Transverse colon (tissue), 4 donors: ENCODE results near the gene MPP2. TPM values are rescaled to one million over a fixed set of nuclear protein-coding genes. Genes with fewer than 3 reads are reported as not detected.
"Not testable (repeated sequence)": the region's sequence is repeated elsewhere in the genome, so short reads cannot be mapped to it uniquely, and the experiment has no call there.

Experiments used
- DNase-seq: peaks from one replicate; pipeline ENCODE4 v3.0.0-alpha.2; 2019
- H3K27ac ChIP-seq, 4 donors: fragments of 200-600 bp; sonication (generic); 2 replicates each; pipeline ENCODE4 v1.5.1; 2016 to 2018; ENCODE audit warnings: inconsistent platforms in 4 of 4
- H3K27me3 ChIP-seq: fragments of 200-600 bp; sonication (generic); 2 replicates; pipeline ENCODE4 v1.5.1; 2017; ENCODE audit warnings: inconsistent platforms
- H3K36me3 ChIP-seq, 4 donors: fragments of 200-600 bp; sonication (generic); 2 replicates each; pipeline ENCODE4 v1.5.1; 2017 to 2019; ENCODE audit warnings: inconsistent platforms in 4 of 4
- H3K4me1 ChIP-seq, 4 donors: fragments of 200-600 bp; sonication (generic); 2 replicates each; pipeline ENCODE4 v1.5.1; 2017 to 2020; ENCODE audit warnings: inconsistent platforms in 4 of 4
- H3K4me3 ChIP-seq, 4 donors: fragments of 200-600 bp; sonication (generic); 1 replicate in 1 of 4; 2 replicates in 3 of 4; pipeline versions ENCODE4 v1.5.1 to v1.6.1; 2017 to 2019; ENCODE audit warnings: inconsistent platforms in 4 of 4
- H3K9me3 ChIP-seq, 2 donors: fragments of 200-600 bp; sonication (generic); 2 replicates each; pipeline ENCODE4 v1.5.1; 2017 to 2019; ENCODE audit warnings: inconsistent platforms in 2 of 2
- CTCF ChIP-seq, 5 experiments: fragments of 200-600 bp in 3 of 5; fragments of 450-650 bp in 2 of 5; sonication (generic) in 3 of 5; IDR thresholded peaks; 1 replicate in 2 of 5; 2 replicates in 3 of 5; pipeline ENCODE4 v1.5.1; 2016 to 2017; ENCODE audit warnings: antibody characterized with exemption in 5 of 5, inconsistent platforms in 3 of 5, mild to moderate bottlenecking in 2 of 5, moderate library complexity in 1 of 5
- EP300 ChIP-seq: sonication (generic); formaldehyde crosslinking; IDR thresholded peaks from one replicate; pipeline ENCODE4 v1.6.1; 2017; ENCODE audit warnings: antibody characterized with exemption, low read depth
- POLR2A ChIP-seq: fragments of 450-650 bp; IDR thresholded peaks from one replicate; pipeline ENCODE4 v1.6.1; 2016; ENCODE audit warnings: antibody characterized with exemption, mild to moderate bottlenecking, moderate library complexity
- POLR2AphosphoS5 ChIP-seq, 3 donors: sonication (generic); formaldehyde crosslinking; IDR thresholded peaks; one replicate each; pipeline ENCODE4 v1.6.1; 2016; ENCODE audit warnings: antibody characterized with exemption in 3 of 3
- WGBS, 2 donors: methylation state at CpG; one replicate each; pipeline ENCODE4 v1.1.5; 2018; ENCODE audit warnings: low coverage in 1 of 2; 5-methylcytosine and 5-hydroxymethylcytosine counted together
- in situ Hi-C, 4 donors: fragments of 200-750 bp; cut with MboI; loops; one replicate each; pipeline versions ENCODE4 v1.15.0 to v1.15.1; 2017; ENCODE audit warnings: low sequenced_read_pairs in 3 of 4, low pct_ligation_motif_present in 1 of 4, low pct_unique_long_range_greater_than_20kb in 1 of 4
- intact Hi-C: fragments of 100-400 bp; cut with DNase I; formaldehyde crosslinking; loops from one replicate; pipeline ENCODE4 v1.15.1; 2023; ENCODE audit warnings: low total_unique reads
- total RNA-seq, 4 donors: library from RNA; depleted of rRNA; stranded (reverse); fragments of >200 nt; gene quantifications; one replicate each; pipeline ENCODE4 v1.1.0, GENCODE V29; 2016

MPP2 gene
- total RNA-seq, 4 donors from 2014 or later: 3.4 to 4.9 (median 4.2) TPM

- no peak for DNase-seq
- H3K4me3 ChIP-seq: no peak overlapping the region
- in situ Hi-C loops: no loop called here
- peaks cover 6% of the 10 kb centered on the region for H3K27me3 ChIP-seq
- WGBS, 2 donors: 59% methylated on average over 4 of the region's 4 CpGs
- H3K4me1 ChIP-seq: peaks cover 0 to 9% (median 0%) of the 10 kb centered on the region in 4 donors
- no peaks in the 10 kb centered on the region for H3K36me3 ChIP-seq
- TF ChIP-seq POLR2AphosphoS5 (IDR thresholded peaks at IDR 0.05): no peak
- no peak for TF ChIP-seq POLR2A
- no peak for TF ChIP-seq EP300
- TF ChIP-seq CTCF (IDR thresholded peaks at IDR 0.05): no peak
- no peak overlapping the region for H3K27ac ChIP-seq
- intact Hi-C loops: loop anchor here (10.0 kb wide), 1 partner anchor 151 kb away; no protein-coding TSS in a partner anchor
- H3K9me3 ChIP-seq: no peaks in the 10 kb centered on the region
Observed at GRCh38 chr17:43845766-43846165, 61.6 kb downstream of the MPP2 start.

GRCh38 chr17:43844241-43844640 lies 63.1 kb downstream of the MPP2 start:
- no peak overlapping the region for H3K4me3 ChIP-seq
- peaks cover 6% of the 10 kb centered on the region for H3K27me3 ChIP-seq
- H3K36me3 ChIP-seq: no peaks in the 10 kb centered on the region
- no peak overlapping the region for H3K27ac ChIP-seq
- 89% methylated on average over 5 of the region's 5 CpGs; no CpG with 5 or more reads in 1 of the 2 donors for WGBS, 2 donors
- H3K4me1 ChIP-seq: peaks cover 0 to 21% (median 4%) of the 10 kb centered on the region in 4 donors
- in situ Hi-C loops (no loop called here), intact Hi-C loops (loop anchor here (10.0 kb wide), 1 partner anchor 149 kb away; no protein-coding TSS in a partner anchor)
- no peaks in the 10 kb centered on the region for H3K9me3 ChIP-seq
- no peak for TF ChIP-seq POLR2AphosphoS5 (IDR thresholded peaks at IDR 0.05)
- no peak for TF ChIP-seq POLR2A
- no peak for TF ChIP-seq CTCF (IDR thresholded peaks at IDR 0.05)
- TF ChIP-seq EP300: no peak
- DNase-seq: no peak

GRCh38 chr17:43842975-43843325 lies 64.4 kb downstream of the MPP2 start:
- TF ChIP-seq CTCF (IDR thresholded peaks at IDR 0.05) (no peak), POLR2AphosphoS5 (IDR thresholded peaks at IDR 0.05) (no peak), POLR2A (no peak), EP300 (no peak)
- Histone ChIP-seq H3K4me3 (no peak overlapping the region), H3K27me3 (peaks cover 6% of the 10 kb centered on the region), H3K27ac (no peak overlapping the region), H3K36me3 (no peaks in the 10 kb centered on the region), H3K9me3 (no peaks in the 10 kb centered on the region), H3K4me1 (peaks cover 0 to 21% (median 4%) of the 10 kb centered on the region in 4 donors)
- intact Hi-C loops: loop anchor here (10.0 kb wide), 1 partner anchor 148 kb away; no protein-coding TSS in a partner anchor
- WGBS, 2 donors: 73% methylated on average over 7 of the region's 7 CpGs; no CpG with 5 or more reads in 1 of the 2 donors
- in situ Hi-C loops: no loop called here
- no peak for DNase-seq

GRCh38 chr17:43842091-43842974 lies 65.0 kb downstream of the MPP2 start:
- in situ Hi-C loops, H3K9me3 ChIP-seq, H3K4me3 ChIP-seq, DNase-seq, H3K36me3 ChIP-seq, H3K27ac ChIP-seq, H3K27me3 ChIP-seq: not testable (repeated sequence)
- peaks cover 0 to 21% (median 4%) of the 10 kb centered on the region in 4 donors for H3K4me1 ChIP-seq
- intact Hi-C loops: loop anchor here (10.0 kb wide), 1 partner anchor 148 kb away; no protein-coding TSS in a partner anchor
- 80% methylated on average over 36 to 53 of the region's 54 CpGs for WGBS, 2 donors
